ENCODE results near the gene CCDC57. TPM values are rescaled to one million over a fixed set of nuclear protein-coding genes. Genes with fewer than 3 reads are reported as not detected.
A peak's percentile ranks its signal among the peaks of the same experiment; 100 is the strongest.

CCDC57 gene
- total RNA-seq, 1 donor from 2014 or later = 15.0 TPM

- no peak overlapping the region for H3K4me3 ChIP-seq
- H4K20me1 ChIP-seq (ENCODE audit: low read depth) = peaks cover 18% of the 10 kb centered on the region
- no peaks in the 10 kb centered on the region for H3K36me3 ChIP-seq
- H3K9me3 ChIP-seq (ENCODE audit: low read depth) = no peaks in the 10 kb centered on the region
- no peaks in the 10 kb centered on the region for H3K27me3 ChIP-seq
- Mint-ChIP-seq H3K4me1 (peaks cover 4% of the 10 kb centered on the region), H3K4me3 (peak overlapping the region; percentile 64), H3K27ac (no peak overlapping the region), H3K9me3 (no peaks in the 10 kb centered on the region), H3K27me3 (ENCODE audit: insufficient read depth, low read depth) (peaks cover 2% of the 10 kb centered on the region), H3K36me3 (no peaks in the 10 kb centered on the region)
- no peak overlapping the region for H3K9ac ChIP-seq
- peaks cover 7% of the 10 kb centered on the region for H3K4me1 ChIP-seq
- H3F3A ChIP-seq (ENCODE audit: low read depth) = peaks cover 3% of the 10 kb centered on the region
- no peak for DNase-seq (ENCODE audit: low spot score)
- H3K79me2 ChIP-seq (ENCODE audit: low read depth) = peaks cover 14% of the 10 kb centered on the region
- TF ChIP-seq EZH2 (IDR thresholded peaks at IDR 0.05) = no peak
- TF ChIP-seq EZH2phosphoT487 (IDR thresholded peaks at IDR 0.05) = no peak
- TF ChIP-seq, protein P1, sequence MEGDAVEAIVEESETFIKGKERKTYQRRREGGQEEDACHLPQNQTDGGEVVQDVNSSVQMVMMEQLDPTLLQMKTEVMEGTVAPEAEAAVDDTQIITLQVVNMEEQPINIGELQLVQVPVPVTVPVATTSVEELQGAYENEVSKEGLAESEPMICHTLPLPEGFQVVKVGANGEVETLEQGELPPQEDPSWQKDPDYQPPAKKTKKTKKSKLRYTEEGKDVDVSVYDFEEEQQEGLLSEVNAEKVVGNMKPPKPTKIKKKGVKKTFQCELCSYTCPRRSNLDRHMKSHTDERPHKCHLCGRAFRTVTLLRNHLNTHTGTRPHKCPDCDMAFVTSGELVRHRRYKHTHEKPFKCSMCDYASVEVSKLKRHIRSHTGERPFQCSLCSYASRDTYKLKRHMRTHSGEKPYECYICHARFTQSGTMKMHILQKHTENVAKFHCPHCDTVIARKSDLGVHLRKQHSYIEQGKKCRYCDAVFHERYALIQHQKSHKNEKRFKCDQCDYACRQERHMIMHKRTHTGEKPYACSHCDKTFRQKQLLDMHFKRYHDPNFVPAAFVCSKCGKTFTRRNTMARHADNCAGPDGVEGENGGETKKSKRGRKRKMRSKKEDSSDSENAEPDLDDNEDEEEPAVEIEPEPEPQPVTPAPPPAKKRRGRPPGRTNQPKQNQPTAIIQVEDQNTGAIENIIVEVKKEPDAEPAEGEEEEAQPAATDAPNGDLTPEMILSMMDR (IDR thresholded peaks at IDR 0.05) = no peak
- no peak overlapping the region for H3K27ac ChIP-seq
- no peak overlapping the region for H2AFZ ChIP-seq (replicated peaks)
- no peak overlapping the region for H3K4me2 ChIP-seq
Measured at GRCh38 chr17:82054351-82055022, 158.2 kb downstream of the CCDC57 start.

DNA sequence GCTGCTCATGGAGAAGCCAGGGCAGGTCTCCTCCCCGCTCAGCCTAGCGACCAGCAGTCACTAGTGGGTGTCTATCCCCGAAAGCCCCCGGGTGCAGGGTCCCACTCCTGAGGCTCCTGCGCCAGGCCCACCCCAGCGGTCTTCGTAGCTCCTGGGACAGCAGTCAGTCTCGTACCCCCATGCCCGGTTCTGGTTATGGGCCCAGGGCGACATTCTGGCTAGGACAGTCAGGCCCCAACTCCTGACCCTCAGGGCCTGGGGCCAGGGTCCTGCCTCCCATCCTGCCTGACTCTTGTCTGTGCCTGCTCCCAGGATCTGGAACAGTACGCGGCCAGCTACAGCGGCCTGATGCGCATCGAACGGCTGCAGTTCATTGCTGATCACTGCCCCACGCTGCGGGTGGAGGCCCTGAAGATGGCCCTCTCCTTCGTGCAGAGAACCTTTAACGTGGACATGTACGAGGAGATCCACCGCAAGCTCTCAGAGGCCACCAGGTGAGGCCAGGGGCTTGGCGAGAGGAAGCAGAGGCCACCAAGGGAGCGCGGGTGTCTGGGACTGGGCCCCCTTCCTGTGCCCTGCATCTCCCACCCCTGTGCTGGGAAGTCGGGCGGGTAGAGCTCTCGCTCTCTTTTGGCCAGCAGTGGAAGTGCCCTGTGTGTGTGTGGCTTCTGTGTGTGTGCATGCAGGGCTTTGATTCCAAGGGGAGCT, 158.9 kb downstream of the CCDC57 start:
- peaks cover 4% of the 10 kb centered on the region for H3K27me3 Mint-ChIP-seq (ENCODE audit: insufficient read depth, low read depth)

DNA sequence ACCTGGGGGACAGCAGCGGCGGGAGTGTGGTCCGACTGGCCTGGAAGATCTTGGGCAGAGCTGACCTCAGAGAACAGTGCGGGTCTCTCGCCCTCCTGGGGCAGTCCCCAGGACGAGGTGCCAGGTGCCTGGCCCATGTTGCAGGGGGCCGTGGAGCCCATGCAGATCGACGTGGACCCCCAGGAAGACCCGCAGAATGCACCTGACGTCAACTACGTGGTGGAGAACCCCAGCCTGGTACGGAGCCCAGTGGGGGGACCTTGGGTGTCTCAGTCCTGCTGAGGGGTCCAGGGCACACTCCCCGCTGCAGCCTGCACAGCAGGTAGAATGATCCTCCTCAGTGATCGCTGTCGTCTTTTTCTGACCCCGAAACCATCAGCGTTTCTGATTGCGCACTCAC, 159.5 kb downstream of the CCDC57 start:
- no peak overlapping the region for H2AFZ ChIP-seq (replicated peaks)
- H3K9ac ChIP-seq = no peak overlapping the region
- TF ChIP-seq, protein P1 (IDR thresholded peaks at IDR 0.05) = no peak
- TF ChIP-seq EZH2phosphoT487 (IDR thresholded peaks at IDR 0.05) (no peak), EZH2 (IDR thresholded peaks at IDR 0.05) (no peak)
- no peaks in the 10 kb centered on the region for H3K9me3 ChIP-seq (ENCODE audit: low read depth)
- peaks cover 7% of the 10 kb centered on the region for H3K4me1 ChIP-seq
- H3K4me2 ChIP-seq = peak overlapping the region; percentile 100
- Mint-ChIP-seq H3K27me3 (ENCODE audit: insufficient read depth, low read depth) (peaks cover 4% of the 10 kb centered on the region), H3K9me3 (no peaks in the 10 kb centered on the region), H3K27ac (no peak overlapping the region), H3K4me1 (peaks cover 4% of the 10 kb centered on the region), H3K4me3 (peak overlapping the region; percentile 85), H3K36me3 (no peaks in the 10 kb centered on the region)
- H3K4me3 ChIP-seq = peak overlapping the region; percentile 98
- H3K27me3 ChIP-seq = no peaks in the 10 kb centered on the region
- H3K27ac ChIP-seq = no peak overlapping the region
- H3K79me2 ChIP-seq (ENCODE audit: low read depth) = peaks cover 14% of the 10 kb centered on the region
- H3F3A ChIP-seq (ENCODE audit: low read depth) = peaks cover 3% of the 10 kb centered on the region
- no peak for DNase-seq (ENCODE audit: low spot score)
- no peaks in the 10 kb centered on the region for H3K36me3 ChIP-seq
- H4K20me1 ChIP-seq (ENCODE audit: low read depth) = peaks cover 18% of the 10 kb centered on the region

More for the DNA sequence above, 158.9 kb downstream of the CCDC57 start:
- Histone ChIP-seq H3F3A (ENCODE audit: low read depth) (peaks cover 3% of the 10 kb centered on the region), H3K9ac (no peak overlapping the region), H3K9me3 (ENCODE audit: low read depth) (no peaks in the 10 kb centered on the region), H3K27me3 (no peaks in the 10 kb centered on the region), H3K4me3 (no peak overlapping the region), H2AFZ (replicated peaks) (no peak overlapping the region), H3K4me1 (peaks cover 7% of the 10 kb centered on the region), H3K36me3 (no peaks in the 10 kb centered on the region), H4K20me1 (ENCODE audit: low read depth) (peaks cover 18% of the 10 kb centered on the region), H3K79me2 (ENCODE audit: low read depth) (peaks cover 14% of the 10 kb centered on the region), H3K27ac (no peak overlapping the region), H3K4me2 (no peak overlapping the region)
- peaks cover 4% of the 10 kb centered on the region for H3K4me1 Mint-ChIP-seq
- H3K4me3 Mint-ChIP-seq = peak overlapping the region; percentile 85
- DNase-seq (ENCODE audit: low spot score) = no peak
- H3K27ac Mint-ChIP-seq = no peak overlapping the region
- TF ChIP-seq EZH2phosphoT487 (IDR thresholded peaks at IDR 0.05) (no peak), EZH2 (IDR thresholded peaks at IDR 0.05) (no peak)
- TF ChIP-seq, protein P1 (IDR thresholded peaks at IDR 0.05) = no peak
- H3K9me3 Mint-ChIP-seq = no peaks in the 10 kb centered on the region
- H3K36me3 Mint-ChIP-seq = no peaks in the 10 kb centered on the region
